SK-N-SH treated with all-trans-retinoic acid at 6 μM for 48 hours (cell line): Measurements from ENCODE around the gene NDUFV3.

Experiments
- ZFP30 ChIP-seq: fragments of 450-650 bp; formaldehyde crosslinking; IDR thresholded peaks from 2 replicates; pipeline ENCODE4 v1.5.0; 2022; ENCODE audit warnings: mild to moderate bottlenecking, moderate library complexity
- ZNF565 ChIP-seq: fragments of 450-650 bp; formaldehyde crosslinking; conservative IDR thresholded peaks from 2 replicates; pipeline ENCODE4 v1.5.0; 2020; ENCODE audit warnings: low read depth, mild to moderate bottlenecking, moderate library complexity
- ZNF70 ChIP-seq: fragments of 450-650 bp; formaldehyde crosslinking; IDR thresholded peaks from 2 replicates; pipeline ENCODE4 v1.5.0; 2020; ENCODE audit warnings: mild to moderate bottlenecking, moderate library complexity
- TF ChIP-seq, protein P1 (sequence below): fragments of 250-450 bp; sonication (Bioruptor Pico); IDR thresholded peaks from 2 replicates; pipeline ENCODE4 v1.8.0; 2020; ENCODE audit warnings: mild to moderate bottlenecking, moderate library complexity, borderline replicate concordance

- TF ChIP-seq ZNF70 (CRISPR knock-in tag) (no peak), ZNF565 (no peak), ZFP30 (CRISPR knock-in tag) (no peak)
- TF ChIP-seq, protein P1, sequence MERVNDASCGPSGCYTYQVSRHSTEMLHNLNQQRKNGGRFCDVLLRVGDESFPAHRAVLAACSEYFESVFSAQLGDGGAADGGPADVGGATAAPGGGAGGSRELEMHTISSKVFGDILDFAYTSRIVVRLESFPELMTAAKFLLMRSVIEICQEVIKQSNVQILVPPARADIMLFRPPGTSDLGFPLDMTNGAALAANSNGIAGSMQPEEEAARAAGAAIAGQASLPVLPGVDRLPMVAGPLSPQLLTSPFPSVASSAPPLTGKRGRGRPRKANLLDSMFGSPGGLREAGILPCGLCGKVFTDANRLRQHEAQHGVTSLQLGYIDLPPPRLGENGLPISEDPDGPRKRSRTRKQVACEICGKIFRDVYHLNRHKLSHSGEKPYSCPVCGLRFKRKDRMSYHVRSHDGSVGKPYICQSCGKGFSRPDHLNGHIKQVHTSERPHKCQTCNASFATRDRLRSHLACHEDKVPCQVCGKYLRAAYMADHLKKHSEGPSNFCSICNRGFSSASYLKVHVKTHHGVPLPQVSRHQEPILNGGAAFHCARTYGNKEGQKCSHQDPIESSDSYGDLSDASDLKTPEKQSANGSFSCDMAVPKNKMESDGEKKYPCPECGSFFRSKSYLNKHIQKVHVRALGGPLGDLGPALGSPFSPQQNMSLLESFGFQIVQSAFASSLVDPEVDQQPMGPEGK (CRISPR knock-in tag) = no peak
Measured at GRCh38 chr21:42942244-42942643, 49.1 kb downstream of the NDUFV3 start.
